Measurements from ENCODE around the gene NHERF1. TPM values are rescaled to one million over a fixed set of nuclear protein-coding genes. Genes with fewer than 3 reads are reported as not detected.

The NHERF1 gene
- total RNA-seq, 2 experiments from 2014 or later, result 68.4 to 72.4 TPM

DNA sequence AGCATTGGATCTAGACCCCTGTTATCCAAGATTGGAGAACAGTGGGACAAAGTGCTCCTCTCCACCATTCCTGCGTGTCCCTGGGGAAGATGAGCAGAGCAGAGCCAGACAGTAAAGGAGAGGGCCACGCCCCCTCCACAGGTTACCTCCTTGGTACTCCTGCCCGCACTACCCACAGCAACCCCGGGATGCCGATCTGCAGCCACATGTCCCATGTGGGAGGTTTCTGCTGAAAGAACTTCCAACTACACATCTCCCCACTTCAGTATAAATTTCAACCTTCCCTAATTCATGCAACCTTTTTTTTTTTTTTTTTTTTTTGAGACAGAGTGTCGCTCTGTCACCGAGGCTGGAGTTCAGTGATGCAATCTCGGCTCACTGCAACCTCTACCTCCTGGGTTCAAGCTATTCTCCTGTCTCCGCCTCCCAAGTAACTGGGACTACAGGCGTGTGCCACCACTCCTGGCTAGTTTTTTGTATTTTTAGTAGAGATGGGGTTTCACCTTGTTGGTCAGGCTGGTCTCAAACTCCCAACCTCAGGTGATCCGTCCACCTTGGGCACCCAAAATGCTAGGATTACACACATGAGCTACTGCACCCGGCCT is 9.1 kb upstream of the NHERF1 start:
- POLR2A ChIA-PET, result interaction anchor here (1.0 to 5.1 kb wide), 8 partner anchors 10 to 82 kb away, joined by 3 to 89 read pairs (median 28); partner anchors contain the start of genes NAT9 and NHERF1
- peak overlapping the region; percentile 93 for H3K4me3 ChIP-seq (ENCODE audit: low read length)

DNA sequence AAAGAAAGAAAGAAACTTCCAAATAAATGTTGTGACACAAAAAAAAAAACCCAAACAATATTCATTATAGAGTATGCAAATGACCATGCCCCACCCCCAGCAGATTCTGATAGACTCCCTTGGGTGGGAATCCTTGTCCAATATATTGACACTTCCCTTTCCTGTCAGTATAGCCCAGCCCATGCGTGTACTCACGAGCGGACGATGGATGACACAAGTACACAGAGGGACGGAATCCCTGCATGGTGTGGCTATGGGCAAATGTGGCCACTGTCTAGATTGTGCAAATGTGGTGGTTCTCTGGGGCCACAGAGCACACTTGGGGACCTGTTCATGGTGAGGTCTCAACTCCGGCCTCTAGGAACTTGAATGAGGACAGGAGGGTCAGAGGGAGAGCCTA is 8.3 kb upstream of the NHERF1 start:
- intact Hi-C loops (cut with DNase I, micrococcal nuclease), result no loop called here
- CTCF ChIA-PET, result interaction anchor here (6.0 kb wide), 1 partner anchor 82 kb away, joined by 101 read pairs; no protein-coding TSS in a partner anchor

More for the DNA sequence above, 9.1 kb upstream of the NHERF1 start:
- TF ChIP-seq, protein P1, sequence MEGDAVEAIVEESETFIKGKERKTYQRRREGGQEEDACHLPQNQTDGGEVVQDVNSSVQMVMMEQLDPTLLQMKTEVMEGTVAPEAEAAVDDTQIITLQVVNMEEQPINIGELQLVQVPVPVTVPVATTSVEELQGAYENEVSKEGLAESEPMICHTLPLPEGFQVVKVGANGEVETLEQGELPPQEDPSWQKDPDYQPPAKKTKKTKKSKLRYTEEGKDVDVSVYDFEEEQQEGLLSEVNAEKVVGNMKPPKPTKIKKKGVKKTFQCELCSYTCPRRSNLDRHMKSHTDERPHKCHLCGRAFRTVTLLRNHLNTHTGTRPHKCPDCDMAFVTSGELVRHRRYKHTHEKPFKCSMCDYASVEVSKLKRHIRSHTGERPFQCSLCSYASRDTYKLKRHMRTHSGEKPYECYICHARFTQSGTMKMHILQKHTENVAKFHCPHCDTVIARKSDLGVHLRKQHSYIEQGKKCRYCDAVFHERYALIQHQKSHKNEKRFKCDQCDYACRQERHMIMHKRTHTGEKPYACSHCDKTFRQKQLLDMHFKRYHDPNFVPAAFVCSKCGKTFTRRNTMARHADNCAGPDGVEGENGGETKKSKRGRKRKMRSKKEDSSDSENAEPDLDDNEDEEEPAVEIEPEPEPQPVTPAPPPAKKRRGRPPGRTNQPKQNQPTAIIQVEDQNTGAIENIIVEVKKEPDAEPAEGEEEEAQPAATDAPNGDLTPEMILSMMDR (IDR thresholded peaks at IDR 0.05), result no peak
- Histone ChIP-seq H3K27me3 (ENCODE audit: control insufficient read depth in 1 of 2, insufficient read depth in 2 of 2, low read length in 2 of 2) (no peaks in the 10 kb centered on the region), H3K36me3 (ENCODE audit: insufficient read depth, low read length) (peaks cover 7% of the 10 kb centered on the region), H3K27ac (ENCODE audit: low read depth in 1 of 2, low read length in 2 of 2) (peak overlapping the region; percentile 18 to 70), H3K9me3 (ENCODE audit: control insufficient read depth in 1 of 2, insufficient read depth in 1 of 2, low read length in 2 of 2) (no peaks in the 10 kb centered on the region), H3K4me1 (ENCODE audit: insufficient read depth, low read length) (peaks cover 88% of the 10 kb centered on the region)
- DNase-seq, result peak in 5 of 14 experiments; percentile 38 to 67 (median 54)
- H3K27ac Mint-ChIP-seq, result peak overlapping the region; percentile 91
- no peaks in the 10 kb centered on the region for H3K9me3 Mint-ChIP-seq
- intact Hi-C loops (cut with DNase I, micrococcal nuclease), result loop anchor here in 1 of 2 experiments (10.0 kb wide), 1 partner anchor 535 kb away; the partner anchor contains the start of gene RPL38
- H3K27me3 Mint-ChIP-seq, result no peaks in the 10 kb centered on the region
- peaks cover 74% of the 10 kb centered on the region for H3K4me1 Mint-ChIP-seq (ENCODE audit: low read depth)
- CTCF ChIA-PET, result interaction anchor here (2.9 to 6.0 kb wide), 2 partner anchors 31 to 81 kb away, joined by 23 to 101 read pairs; no protein-coding TSS in a partner anchor
- H3K36me3 Mint-ChIP-seq (ENCODE audit: low read depth), result no peaks in the 10 kb centered on the region
- H3K4me3 Mint-ChIP-seq, result peak overlapping the region; percentile 95
- ATAC-seq (ENCODE audit: poor library complexity), result peak; percentile 25

DNA sequence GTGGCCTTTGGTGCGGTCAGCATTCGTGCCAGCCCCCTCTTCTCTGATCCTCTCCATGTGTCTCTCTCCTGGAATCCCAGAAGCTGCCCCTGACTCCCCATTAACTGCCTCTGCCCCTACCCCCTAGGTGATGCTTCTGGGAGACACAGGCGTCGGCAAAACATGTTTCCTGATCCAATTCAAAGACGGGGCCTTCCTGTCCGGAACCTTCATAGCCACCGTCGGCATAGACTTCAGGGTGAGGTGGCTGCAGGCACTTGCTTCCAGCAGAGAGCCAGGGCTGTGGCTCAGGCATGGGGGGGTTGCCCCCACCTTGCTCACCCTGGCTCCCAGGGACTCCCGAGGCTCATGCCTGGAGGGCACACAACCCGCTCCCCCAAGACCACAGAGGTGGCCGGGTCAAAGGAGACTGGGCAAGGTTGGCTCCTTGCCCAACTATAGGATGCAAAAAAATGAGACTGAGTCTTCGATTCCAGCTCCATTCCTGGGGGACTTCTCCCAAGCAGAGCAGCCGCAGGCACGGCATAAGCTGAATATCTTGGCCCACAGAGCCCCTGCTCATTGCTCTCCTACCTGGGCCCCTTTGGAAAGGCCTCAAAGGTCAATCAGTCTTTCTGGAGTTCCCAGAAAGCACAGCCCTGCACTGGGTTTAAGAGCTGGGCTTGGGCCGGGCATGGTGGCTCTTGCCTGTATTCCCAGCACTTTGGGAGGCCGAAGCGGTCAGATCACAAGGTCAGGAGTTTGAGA is 7.6 kb upstream of the NHERF1 start:
- H3K9me3 ChIP-seq (ENCODE audit: control insufficient read depth in 1 of 2, insufficient read depth in 1 of 2, low read length in 2 of 2), result no peaks in the 10 kb centered on the region
- H3K27ac ChIP-seq (ENCODE audit: low read depth in 1 of 2, low read length in 2 of 2), result peak overlapping the region; percentile 58 to 67
- peaks cover 79% of the 10 kb centered on the region for H3K4me1 Mint-ChIP-seq (ENCODE audit: low read depth)
- H3K27me3 ChIP-seq (ENCODE audit: control insufficient read depth in 1 of 2, insufficient read depth in 2 of 2, low read length in 2 of 2), result no peaks in the 10 kb centered on the region
- ChIA-PET POLR2A (interaction anchor here (0.6 to 2.8 kb wide), 11 partner anchors 10 to 132 kb away, joined by 3 to 17 read pairs (median 5); partner anchors contain the start of genes FDXR and NAT9), CTCF (interaction anchor here (1.3 to 3.4 kb wide), 2 partner anchors 30 to 120 kb away, joined by 5 to 11 read pairs; partner anchors contain the start of gene GRIN2C)
- ATAC-seq (ENCODE audit: poor library complexity), result no peak
- intact Hi-C loops (cut with DNase I, micrococcal nuclease), result no loop called here
- H3K27ac Mint-ChIP-seq, result peak overlapping the region; percentile 91
- peak overlapping the region; percentile 82 for H3K4me3 Mint-ChIP-seq
- H3K4me1 ChIP-seq (ENCODE audit: insufficient read depth, low read length), result peaks cover 99% of the 10 kb centered on the region
- peak in 1 of 14 experiments; percentile 34 for DNase-seq
- H3K9me3 Mint-ChIP-seq, result no peaks in the 10 kb centered on the region
- TF ChIP-seq, protein P1 (IDR thresholded peaks at IDR 0.05), result no peak
- peaks cover 8% of the 10 kb centered on the region for H3K36me3 ChIP-seq (ENCODE audit: insufficient read depth, low read length)
- H3K4me3 ChIP-seq (ENCODE audit: low read length), result no peak overlapping the region
- no peaks in the 10 kb centered on the region for H3K27me3 Mint-ChIP-seq
- no peaks in the 10 kb centered on the region for H3K36me3 Mint-ChIP-seq (ENCODE audit: low read depth)

More for the DNA sequence above, 8.3 kb upstream of the NHERF1 start:
- peaks cover 76% of the 10 kb centered on the region for H3K4me1 Mint-ChIP-seq (ENCODE audit: low read depth)
- H3K4me3 ChIP-seq (ENCODE audit: low read length), result no peak overlapping the region
- no peaks in the 10 kb centered on the region for H3K27me3 Mint-ChIP-seq
- POLR2A ChIA-PET, result interaction anchor here (1.1 to 5.1 kb wide), 3 partner anchors 9 to 83 kb away, joined by 3 to 89 read pairs (median 28); partner anchors contain the start of gene NHERF1
- DNase-seq (no peak), ATAC-seq (ENCODE audit: poor library complexity) (no peak)
- no peaks in the 10 kb centered on the region for H3K9me3 Mint-ChIP-seq
- TF ChIP-seq, protein P1 (IDR thresholded peaks at IDR 0.05), result no peak
- H3K36me3 ChIP-seq (ENCODE audit: insufficient read depth, low read length), result peaks cover 8% of the 10 kb centered on the region
- peak overlapping the region; percentile 91 for H3K27ac Mint-ChIP-seq
- no peaks in the 10 kb centered on the region for H3K9me3 ChIP-seq (ENCODE audit: control insufficient read depth in 1 of 2, insufficient read depth in 1 of 2, low read length in 2 of 2)
- peaks cover 97% of the 10 kb centered on the region for H3K4me1 ChIP-seq (ENCODE audit: insufficient read depth, low read length)
- peak overlapping the region; percentile 58 to 67 for H3K27ac ChIP-seq (ENCODE audit: low read depth in 1 of 2, low read length in 2 of 2)
- H3K36me3 Mint-ChIP-seq (ENCODE audit: low read depth), result no peaks in the 10 kb centered on the region
- peak overlapping the region; percentile 75 for H3K4me3 Mint-ChIP-seq
- H3K27me3 ChIP-seq (ENCODE audit: control insufficient read depth in 1 of 2, insufficient read depth in 2 of 2, low read length in 2 of 2), result no peaks in the 10 kb centered on the region

Measured in CD4-positive, alpha-beta T cell (primary cell).